Neural cell (in vitro differentiated cells): Measurements from ENCODE around the gene CTDP1.

ENCODE experiments used
- EP300 ChIP-seq: fragments of 450-650 bp; conservative IDR thresholded peaks from 2 replicates; pipeline ENCODE4 v1.6.1; 2014; ENCODE audit warnings: antibody characterized with exemption, mild to moderate bottlenecking, moderate library complexity; ENCODE audit not compliant: poor library complexity, severe bottlenecking
- POLR2AphosphoS5 ChIP-seq: IDR thresholded peaks from 2 replicates; pipeline ENCODE4 v1.6.1; 2012
- TAF1 ChIP-seq: IDR thresholded peaks from 2 replicates; pipeline ENCODE4 v1.6.1; 2012; ENCODE audit warnings: low read depth
- TF ChIP-seq, protein P1 (sequence below): fragments of 450-650 bp; IDR thresholded peaks from 2 replicates; pipeline ENCODE4 v1.5.1; 2014; ENCODE audit warnings: antibody characterized with exemption, mild to moderate bottlenecking, moderate library complexity; ENCODE audit not compliant: poor library complexity, severe bottlenecking

DNA sequence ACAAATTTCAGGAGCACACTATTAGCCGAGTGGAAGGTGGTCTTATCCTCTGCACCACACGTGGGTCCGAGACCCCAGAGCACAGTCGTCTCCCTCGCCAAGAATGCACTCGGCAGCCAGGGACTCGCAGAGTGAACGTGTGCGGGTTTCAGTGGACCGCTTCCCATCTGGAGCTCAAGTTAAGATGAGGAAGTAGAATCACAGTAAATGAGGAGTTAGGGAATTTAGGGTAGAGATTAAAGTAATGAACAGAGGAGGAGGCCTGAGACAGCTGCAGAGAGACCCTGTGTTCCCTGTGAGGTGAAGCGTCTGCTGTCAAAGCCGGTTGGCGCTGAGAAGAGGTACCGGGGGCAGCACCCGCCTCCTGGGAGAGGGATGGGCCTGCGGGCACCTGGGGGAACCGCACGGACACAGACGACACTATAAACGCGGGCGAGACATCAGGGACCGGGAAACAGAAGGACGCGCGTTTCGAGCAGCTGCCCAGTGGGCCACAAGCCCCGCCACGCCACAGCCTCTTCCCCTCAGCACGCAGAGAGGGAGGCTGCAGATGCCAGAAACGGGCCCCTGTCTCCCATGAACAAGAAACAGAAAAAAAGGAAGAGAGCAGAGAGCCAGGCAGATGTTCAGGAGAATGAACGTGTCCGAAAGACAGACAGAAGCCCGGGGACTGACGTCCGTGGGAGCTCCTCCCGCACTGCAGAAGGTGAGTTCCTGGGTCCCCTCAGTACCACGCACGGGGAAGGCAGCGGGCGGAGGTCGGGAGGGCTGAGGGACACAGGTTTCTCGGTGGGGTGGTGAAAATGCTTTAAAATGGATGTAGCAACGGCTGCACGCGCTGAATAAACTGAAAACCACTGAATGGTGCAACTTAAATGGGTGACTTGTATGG, 112.7 kb downstream of the CTDP1 start:
- TF ChIP-seq, protein P1, sequence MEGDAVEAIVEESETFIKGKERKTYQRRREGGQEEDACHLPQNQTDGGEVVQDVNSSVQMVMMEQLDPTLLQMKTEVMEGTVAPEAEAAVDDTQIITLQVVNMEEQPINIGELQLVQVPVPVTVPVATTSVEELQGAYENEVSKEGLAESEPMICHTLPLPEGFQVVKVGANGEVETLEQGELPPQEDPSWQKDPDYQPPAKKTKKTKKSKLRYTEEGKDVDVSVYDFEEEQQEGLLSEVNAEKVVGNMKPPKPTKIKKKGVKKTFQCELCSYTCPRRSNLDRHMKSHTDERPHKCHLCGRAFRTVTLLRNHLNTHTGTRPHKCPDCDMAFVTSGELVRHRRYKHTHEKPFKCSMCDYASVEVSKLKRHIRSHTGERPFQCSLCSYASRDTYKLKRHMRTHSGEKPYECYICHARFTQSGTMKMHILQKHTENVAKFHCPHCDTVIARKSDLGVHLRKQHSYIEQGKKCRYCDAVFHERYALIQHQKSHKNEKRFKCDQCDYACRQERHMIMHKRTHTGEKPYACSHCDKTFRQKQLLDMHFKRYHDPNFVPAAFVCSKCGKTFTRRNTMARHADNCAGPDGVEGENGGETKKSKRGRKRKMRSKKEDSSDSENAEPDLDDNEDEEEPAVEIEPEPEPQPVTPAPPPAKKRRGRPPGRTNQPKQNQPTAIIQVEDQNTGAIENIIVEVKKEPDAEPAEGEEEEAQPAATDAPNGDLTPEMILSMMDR: no peak
- no peak for TF ChIP-seq TAF1
- TF ChIP-seq EP300: no peak
- no peak for TF ChIP-seq POLR2AphosphoS5
